ENCODE data around the gene SELENOW.
"Not testable (repeated sequence)": the region's sequence is repeated elsewhere in the genome, so short reads cannot be mapped to it uniquely, and the experiment has no call there.

GRCh38 chr19:47803671-47804070 is 25.2 kb downstream of the SELENOW start:
- TF ChIP-seq CTCF, POLR2A (IDR thresholded peaks at IDR 0.05): not testable (repeated sequence)
